HG03108 (cell line): ENCODE results near the gene EOLA2.
"Not testable (repeated sequence)": the region's sequence is repeated elsewhere in the genome, so short reads cannot be mapped to it uniquely, and the experiment has no call there.

Experiments used
- ATAC-seq: cut with Tn5 transposase; IDR thresholded peaks from one replicate; pipeline ENCODE4 v1.9.1; 2021; ENCODE audit warnings: moderate library complexity; ENCODE audit not compliant: unreplicated experiment

The EOLA2 gene

GRCh38 chrX:149933547-149933946 is 4.7 kb downstream of the EOLA2 start:
- not testable (repeated sequence) for ATAC-seq

DNA sequence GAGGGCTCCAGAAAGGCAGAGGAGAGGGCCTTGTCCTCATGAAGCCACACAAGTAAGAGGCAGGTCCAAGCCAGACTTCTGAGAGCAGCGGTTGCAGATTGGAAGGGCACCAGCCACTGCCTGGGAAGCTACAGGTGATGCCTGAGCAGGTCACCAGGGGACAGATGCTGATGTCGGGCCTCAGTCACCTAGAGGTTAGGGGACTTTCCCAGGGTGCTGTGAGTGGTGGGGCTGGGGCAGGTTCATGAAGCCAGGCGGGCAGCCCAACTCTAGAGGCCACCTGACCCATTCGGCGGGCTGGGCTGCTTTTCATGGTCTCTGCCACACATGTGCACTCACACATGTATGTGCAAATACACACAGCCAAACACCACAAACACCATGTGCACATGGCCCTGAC is 5.3 kb downstream of the EOLA2 start:
- not testable (repeated sequence) for ATAC-seq

GRCh38 chrX:149932150-149932549 is 6.1 kb downstream of the EOLA2 start:
- ATAC-seq: not testable (repeated sequence)

- ATAC-seq: not testable (repeated sequence)
These were observed 6.9 kb downstream of the EOLA2 start for GRCh38 chrX:149931355-149931754.

- ATAC-seq: not testable (repeated sequence)
These were observed 8.9 kb downstream of the EOLA2 start, which contains the start of gene HSFX4 for GRCh38 chrX:149929400-149929799. TSS of gene HSFX4 (plus strand) at chrX:149929573. CDS start at chrX:149929645, 72 bp downstream.

GRCh38 chrX:149928635-149929034 is 9.7 kb downstream of the EOLA2 start:
- ATAC-seq: not testable (repeated sequence)

DNA sequence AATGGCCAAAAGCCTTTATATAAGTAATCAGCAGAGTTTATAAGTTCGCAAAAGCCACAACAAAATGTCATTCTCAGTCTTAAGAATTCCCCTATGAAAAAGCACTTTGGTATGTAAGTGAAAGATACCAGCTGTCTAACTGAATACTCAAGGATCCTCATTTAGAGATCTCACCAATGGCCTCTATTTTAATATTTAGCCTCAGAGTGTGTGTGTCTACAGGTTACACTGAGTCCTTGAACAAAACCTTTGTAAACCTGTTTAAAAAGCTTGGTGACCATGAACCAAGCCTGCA is 10.4 kb downstream of the EOLA2 start:
- peak; percentile 31 for ATAC-seq

- ATAC-seq: peak; percentile 30
These were observed 10.9 kb downstream of the EOLA2 start for GRCh38 chrX:149927245-149927963.

GRCh38 chrX:149924434-149924833 is 13.9 kb downstream of the EOLA2 start:
- ATAC-seq: not testable (repeated sequence)

DNA sequence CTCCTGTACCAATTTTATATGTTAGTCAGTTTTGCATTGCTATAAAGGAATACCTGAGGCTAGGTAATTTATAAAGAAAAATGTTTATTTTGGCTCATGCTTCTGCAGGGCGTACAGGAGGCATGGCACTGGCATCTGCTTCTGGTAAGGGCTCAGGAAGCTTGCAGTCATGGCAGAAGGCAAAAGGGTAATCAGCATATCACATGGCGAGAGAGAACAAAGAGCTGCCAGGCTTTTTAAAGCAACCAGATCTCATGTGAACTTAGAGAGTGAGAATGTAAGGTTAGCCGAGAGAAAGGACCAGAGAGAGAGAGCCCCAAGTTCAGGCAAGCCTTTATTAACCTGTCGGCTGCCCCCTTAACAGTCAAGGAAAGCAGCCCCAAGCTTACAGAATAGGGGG is 14.5 kb downstream of the EOLA2 start:
- not testable (repeated sequence) for ATAC-seq

DNA sequence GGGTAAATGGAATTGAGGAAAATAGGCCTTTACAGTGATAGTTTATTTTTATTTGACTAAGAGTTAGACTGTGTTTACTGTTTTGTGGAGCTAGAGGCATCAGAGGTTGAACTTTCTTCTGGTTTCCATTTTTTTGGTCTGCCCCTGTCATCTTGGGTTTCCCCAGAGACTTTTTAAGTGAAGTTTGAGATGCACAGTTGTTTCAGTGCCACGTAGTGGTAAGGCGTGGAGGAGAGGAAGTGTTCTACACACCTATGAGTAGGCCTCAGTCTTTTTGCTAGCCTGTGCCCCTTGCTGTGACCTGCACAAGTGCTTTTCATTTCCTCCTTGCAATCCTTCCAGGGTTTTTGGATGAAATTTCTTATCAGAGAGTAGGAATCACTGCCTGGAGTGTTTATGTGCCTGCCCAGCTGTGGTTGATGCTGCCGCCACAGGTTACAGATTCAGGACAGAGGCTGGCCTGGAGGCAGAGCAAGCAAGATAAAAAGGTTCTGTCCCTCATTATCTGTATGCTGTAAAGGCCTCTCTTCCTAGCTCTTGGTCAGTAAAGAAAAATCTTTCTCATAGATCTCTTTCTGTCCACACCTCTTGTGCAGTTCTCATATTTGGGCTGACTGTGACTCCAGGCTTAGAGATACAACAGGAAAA is 21.4 kb downstream of the EOLA2 start:
- peak; percentile 83 for ATAC-seq

- ATAC-seq: no peak
These were observed 28.1 kb downstream of the EOLA2 start for GRCh38 chrX:149910178-149910695.

- ATAC-seq: no peak
These were observed 28.7 kb downstream of the EOLA2 start for GRCh38 chrX:149909324-149910177.

- ATAC-seq: no peak
These were observed 29.6 kb downstream of the EOLA2 start for GRCh38 chrX:149908727-149909126.

- ATAC-seq: no peak
These were observed 30.0 kb downstream of the EOLA2 start for GRCh38 chrX:149908308-149908707.

- ATAC-seq: peak; percentile 72
These were observed 34.2 kb downstream of the EOLA2 start for GRCh38 chrX:149903889-149904748.

DNA sequence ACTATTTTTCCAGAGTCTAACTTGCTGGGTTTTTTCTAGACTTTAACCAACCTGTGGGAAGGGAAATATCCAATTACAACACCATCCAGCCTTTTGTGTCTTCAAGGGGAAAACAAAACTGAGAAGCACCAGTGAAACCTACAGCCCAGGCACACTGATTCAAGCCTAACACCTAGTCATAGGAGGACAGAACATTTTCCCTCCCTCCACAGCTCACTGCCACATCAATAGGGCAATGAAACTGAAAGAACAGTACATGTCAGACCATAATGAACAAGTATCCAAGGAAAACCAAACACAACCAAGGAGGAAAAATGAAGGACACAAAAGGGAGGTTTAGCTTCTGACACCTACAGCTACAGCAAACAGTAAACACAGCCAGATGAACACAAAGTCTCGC is 39.7 kb downstream of the EOLA2 start:
- no peak for ATAC-seq

DNA sequence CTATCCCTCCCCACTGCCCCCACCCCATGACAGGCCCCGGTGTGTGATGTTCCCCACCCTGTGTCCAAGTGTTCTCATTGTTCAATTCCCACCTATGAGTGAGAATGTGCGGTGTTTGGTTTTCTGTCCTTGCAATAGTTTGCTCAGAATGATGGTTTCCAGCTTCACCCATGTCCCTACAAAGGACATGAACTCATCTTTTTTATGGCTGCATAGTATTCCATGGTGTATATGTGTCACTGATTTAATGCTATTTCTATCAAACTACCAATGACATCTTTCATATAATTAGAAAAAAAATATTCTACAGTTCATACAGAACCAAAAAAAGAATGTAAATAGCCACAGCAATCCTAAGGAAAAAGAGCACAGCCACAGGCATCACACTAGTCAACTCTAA is 47.5 kb downstream of the EOLA2 start:
- not testable (repeated sequence) for ATAC-seq
